Measurements from ENCODE around the gene ASB13.

The ASB13 gene

DNA sequence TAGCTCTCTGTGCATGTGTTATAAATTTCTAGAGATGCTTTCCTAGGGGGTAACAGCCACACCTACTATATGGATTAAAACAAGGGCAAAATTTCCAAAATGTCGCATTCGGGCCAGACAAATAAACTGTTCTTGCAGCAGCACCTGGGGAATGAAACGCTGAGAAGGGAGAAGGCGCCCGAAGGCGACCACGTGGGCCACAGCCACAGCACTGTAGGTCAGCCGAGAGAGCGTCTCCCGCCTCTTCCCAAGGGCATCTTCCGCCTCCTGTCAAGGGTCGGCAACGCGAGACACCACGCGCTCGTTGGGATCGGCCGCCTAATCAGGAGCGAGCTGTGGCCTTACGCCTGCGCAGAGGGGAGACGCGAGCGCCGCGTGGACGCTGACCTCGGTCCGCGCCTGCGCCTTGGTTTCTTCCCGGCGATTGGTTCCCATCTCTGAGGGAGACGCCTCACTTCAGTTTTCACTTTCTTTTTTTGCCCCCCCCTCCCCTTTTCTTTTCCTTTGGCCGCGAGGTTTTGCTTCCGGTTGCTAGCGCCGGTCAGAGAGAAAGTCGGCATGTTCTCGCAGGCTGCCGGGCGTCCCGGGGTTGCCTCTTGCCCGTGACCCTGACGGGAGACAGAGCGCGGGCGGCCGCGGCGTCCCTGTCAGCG lies 18.0 kb upstream of the ASB13 start, which contains the start of gene TASOR2:
TASOR2 (plus strand) TSS at position 521 of the 653 bp plus-strand sequence. CDS start 35,805 bp downstream, outside the sequence.
- in situ Hi-C loops (cut with MboI; ENCODE audit: low sequenced_read_pairs): no loop called here
- Histone ChIP-seq H3K9me3 (peaks cover 4% of the 10 kb centered on the region; the same call in 1 of the 2 replicates), H3K4me3 (peak within 1 kb of the TSS; percentile 76), H3K36me3 (replicated peaks) (no peaks in the 10 kb centered on the region), H3K27me3 (ENCODE audit: low read depth) (peaks cover 3% of the 10 kb centered on the region), H3K4me1 (peaks cover 15% of the 10 kb centered on the region)
- peak; percentile 97 to 98 for DNase-seq (ENCODE audit: low spot score in 2 of 2)

DNA sequence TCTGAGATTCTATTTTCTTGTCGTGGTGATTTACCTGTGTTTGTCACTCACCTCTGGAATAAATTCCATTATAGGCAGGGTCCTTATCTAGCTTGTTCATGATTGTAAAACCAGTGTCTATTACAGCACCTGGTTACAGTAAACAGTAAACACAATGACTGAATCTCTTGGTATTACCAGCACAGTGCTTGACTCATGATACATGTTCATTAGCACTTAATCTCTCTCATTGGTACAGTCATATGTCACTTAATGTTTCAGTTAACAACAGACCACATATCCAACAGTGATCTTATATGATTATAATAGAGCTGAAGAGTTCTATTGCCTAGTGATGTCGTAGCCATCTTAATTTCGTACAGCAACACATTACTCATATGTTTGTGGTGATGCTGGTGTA lies 16.7 kb upstream of the ASB13 start:
- Histone ChIP-seq H3K4me3 (no peak overlapping the region), H3K9me3 (peaks cover 4% of the 10 kb centered on the region; the same call in 1 of the 2 replicates), H3K4me1 (peaks cover 15% of the 10 kb centered on the region), H3K27me3 (ENCODE audit: low read depth) (peaks cover 3% of the 10 kb centered on the region), H3K36me3 (replicated peaks) (no peaks in the 10 kb centered on the region)
- in situ Hi-C loops (cut with MboI; ENCODE audit: low sequenced_read_pairs): no loop called here
- DNase-seq (ENCODE audit: low spot score in 2 of 2): no peak

DNA sequence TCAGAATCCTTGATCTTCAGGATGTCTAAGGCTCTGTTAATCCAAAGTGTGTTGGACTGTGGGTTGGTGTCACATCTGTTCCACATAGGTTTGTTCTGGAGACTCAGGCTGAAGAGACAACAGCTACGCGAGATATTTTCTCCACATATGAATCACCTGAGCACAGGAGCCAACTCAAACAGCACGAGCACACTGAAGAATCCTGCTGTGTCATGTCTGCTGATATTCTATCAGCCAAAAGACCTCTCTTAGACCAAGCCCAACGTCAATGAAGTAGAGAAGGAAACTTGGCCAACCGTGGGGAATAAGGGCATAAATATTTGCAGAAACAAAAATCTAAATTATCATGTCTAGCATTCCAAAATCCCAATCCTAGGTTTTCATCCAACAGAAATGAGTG lies 15.5 kb upstream of the ASB13 start:
- in situ Hi-C loops (cut with MboI; ENCODE audit: low sequenced_read_pairs): no loop called here

DNA sequence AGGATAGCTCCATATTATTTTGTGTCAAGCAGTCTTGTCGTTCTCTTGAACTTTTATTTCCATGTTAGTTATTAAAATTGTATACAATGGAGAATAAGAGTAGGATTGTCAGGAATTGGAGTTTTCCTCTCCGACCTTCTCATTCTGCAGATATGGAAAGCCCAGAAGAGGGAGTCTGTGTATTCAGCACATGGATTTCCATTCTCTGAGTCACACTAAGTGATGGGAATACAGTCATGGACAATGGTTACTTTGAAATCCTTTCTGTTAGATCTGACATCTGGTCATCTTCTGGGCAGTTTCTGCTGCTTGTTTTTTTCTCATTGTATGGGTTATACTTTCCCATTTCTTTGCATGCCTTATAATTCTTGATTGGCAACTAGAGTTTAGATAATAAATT lies 13.2 kb upstream of the ASB13 start:
- peaks cover 6% of the 10 kb centered on the region for H3K9me3 ChIP-seq
- H3K27me3 ChIP-seq (ENCODE audit: low read depth): peaks cover 3% of the 10 kb centered on the region
- H3K36me3 ChIP-seq (replicated peaks): no peaks in the 10 kb centered on the region
- in situ Hi-C loops (cut with MboI; ENCODE audit: low sequenced_read_pairs): no loop called here
- peaks cover 5% of the 10 kb centered on the region for H3K4me1 ChIP-seq
- DNase-seq (ENCODE audit: low spot score in 2 of 2): no peak
- no peak overlapping the region for H3K4me3 ChIP-seq

More for the DNA sequence above, 15.5 kb upstream of the ASB13 start:
- peaks cover 9% of the 10 kb centered on the region for H3K4me1 ChIP-seq
- H3K27me3 ChIP-seq (ENCODE audit: low read depth): peaks cover 3% of the 10 kb centered on the region
- H3K36me3 ChIP-seq (replicated peaks): no peaks in the 10 kb centered on the region
- DNase-seq (ENCODE audit: low spot score in 2 of 2): no peak
- H3K9me3 ChIP-seq: peaks cover 4% of the 10 kb centered on the region; the same call in 1 of the 2 replicates
- no peak overlapping the region for H3K4me3 ChIP-seq

DNA sequence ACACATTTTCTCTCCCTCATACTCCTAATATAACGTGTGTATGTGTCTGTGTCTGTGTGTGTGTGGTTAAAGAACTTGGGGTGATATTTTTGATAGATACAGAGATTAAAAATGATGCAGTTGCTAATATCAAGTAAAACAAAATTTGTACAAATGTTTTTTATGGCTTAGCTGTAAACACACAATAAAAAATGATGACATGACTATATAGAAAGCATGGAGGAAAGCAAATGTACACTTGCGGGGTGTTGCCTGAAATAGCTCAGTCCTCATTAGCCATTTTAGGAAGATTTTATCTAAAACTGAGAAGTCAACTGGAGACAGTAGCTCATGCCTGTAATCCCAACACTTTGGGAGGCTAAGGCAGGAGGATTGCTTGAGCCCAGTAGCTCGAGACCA lies 12.6 kb upstream of the ASB13 start:
- H3K27me3 ChIP-seq (ENCODE audit: low read depth): peaks cover 3% of the 10 kb centered on the region
- DNase-seq (ENCODE audit: low spot score in 2 of 2): no peak
- peaks cover under 1% of the 10 kb centered on the region for H3K4me1 ChIP-seq
- H3K4me3 ChIP-seq: no peak overlapping the region
- in situ Hi-C loops (cut with MboI; ENCODE audit: low sequenced_read_pairs): no loop called here
- H3K36me3 ChIP-seq (replicated peaks): no peaks in the 10 kb centered on the region
- peaks cover 8% of the 10 kb centered on the region for H3K9me3 ChIP-seq

DNA sequence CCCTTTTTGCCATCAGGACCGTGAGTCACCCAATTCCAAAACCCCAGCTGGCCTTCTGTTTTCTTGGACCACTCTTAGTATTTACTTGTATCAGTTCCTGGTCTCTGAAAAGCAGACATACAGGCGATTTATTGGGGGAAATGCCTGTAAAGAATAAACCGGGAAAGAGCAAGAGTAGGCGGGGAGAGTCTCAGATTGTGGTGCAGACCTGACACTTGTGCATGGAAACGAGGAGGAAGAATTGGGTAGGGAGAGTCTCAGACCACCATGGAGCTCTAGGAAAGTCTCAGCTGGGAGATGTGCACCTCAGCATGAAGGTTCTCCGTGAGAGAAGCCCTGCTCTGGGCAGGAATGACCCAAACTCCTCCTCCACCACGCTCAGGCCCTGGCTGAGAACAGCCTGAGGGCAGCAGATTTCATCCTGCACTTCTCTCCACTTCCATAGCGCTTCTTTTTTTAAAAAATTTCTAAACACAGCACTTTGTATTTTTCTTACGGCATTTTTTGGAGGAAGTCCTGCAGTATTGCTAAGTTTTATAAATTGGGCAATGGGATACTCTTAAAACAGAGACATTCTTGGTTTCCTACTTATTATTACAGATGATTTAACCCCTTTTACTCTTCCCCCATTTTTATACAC lies 12.1 kb upstream of the ASB13 start:
- Histone ChIP-seq H3K27me3 (ENCODE audit: low read depth) (peaks cover 3% of the 10 kb centered on the region), H3K4me1 (no peaks in the 10 kb centered on the region), H3K4me3 (no peak overlapping the region), H3K9me3 (peaks cover 7% of the 10 kb centered on the region; the same call in 1 of the 2 replicates), H3K36me3 (replicated peaks) (no peaks in the 10 kb centered on the region)
- in situ Hi-C loops (cut with MboI; ENCODE audit: low sequenced_read_pairs): no loop called here
- no peak for DNase-seq (ENCODE audit: low spot score in 2 of 2)

DNA sequence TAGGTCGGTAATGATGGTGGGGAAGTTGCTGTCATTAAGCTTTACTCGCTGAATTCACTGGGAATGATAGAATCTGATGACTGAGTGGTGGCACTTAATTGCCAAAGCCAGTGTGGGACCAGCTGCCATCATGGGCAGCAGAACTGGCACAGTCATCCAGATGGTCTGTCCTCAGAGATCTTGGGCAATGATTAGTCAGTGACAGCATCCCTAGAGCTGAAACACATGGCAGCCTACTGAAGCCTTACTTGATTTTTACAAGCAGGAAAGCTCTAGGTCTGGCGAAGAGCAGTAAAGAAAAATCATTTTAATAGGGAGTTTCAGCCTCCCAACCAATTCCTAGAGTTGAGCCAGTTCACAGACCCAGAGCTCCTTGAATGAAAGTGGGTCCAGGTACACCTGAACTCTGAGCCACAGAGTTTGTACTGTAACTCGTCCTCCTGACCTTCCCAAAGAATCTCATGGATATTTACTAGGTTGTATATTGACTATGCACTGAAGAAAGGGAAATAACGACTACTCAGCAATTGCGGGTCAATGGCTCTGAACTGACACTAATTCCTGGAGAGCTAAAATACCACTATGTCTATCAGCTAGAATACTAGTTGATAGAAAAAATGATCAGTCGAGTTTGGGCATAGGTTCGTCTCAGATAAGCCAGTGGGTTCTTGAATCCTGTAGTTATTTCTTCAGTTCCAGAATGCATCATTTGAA lies 4.4 kb upstream of the ASB13 start:
- Histone ChIP-seq H3K27me3 (ENCODE audit: low read depth) (no peaks in the 10 kb centered on the region), H3K4me3 (no peak overlapping the region), H3K9me3 (peaks cover 7% of the 10 kb centered on the region; the same call in 1 of the 2 replicates), H3K36me3 (replicated peaks) (no peaks in the 10 kb centered on the region), H3K4me1 (peaks cover 8% of the 10 kb centered on the region)
- in situ Hi-C loops (cut with MboI; ENCODE audit: low sequenced_read_pairs): no loop called here
- DNase-seq (ENCODE audit: low spot score in 2 of 2): no peak

DNA sequence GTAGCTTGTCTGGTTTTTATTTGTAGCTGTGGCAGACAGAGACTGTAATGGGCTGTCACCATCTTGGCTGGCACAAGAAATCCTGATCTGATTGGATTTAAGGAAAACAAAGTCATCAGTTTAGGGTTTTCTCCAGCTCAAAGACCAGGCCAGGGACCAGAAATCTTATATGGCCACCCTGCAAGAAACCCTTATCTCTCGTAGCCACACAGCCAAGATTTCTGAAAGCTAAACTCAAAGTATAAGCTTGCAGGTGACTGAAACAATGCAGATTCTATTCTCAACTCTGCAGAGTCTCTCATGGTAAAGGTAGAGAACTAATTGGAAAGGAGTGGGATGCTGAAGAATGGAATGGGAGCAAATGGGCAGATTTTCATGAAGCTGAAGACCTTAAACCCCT lies 3.2 kb upstream of the ASB13 start:
- in situ Hi-C loops (cut with MboI; ENCODE audit: low sequenced_read_pairs): no loop called here
- DNase-seq (ENCODE audit: low spot score in 2 of 2): no peak

DNA sequence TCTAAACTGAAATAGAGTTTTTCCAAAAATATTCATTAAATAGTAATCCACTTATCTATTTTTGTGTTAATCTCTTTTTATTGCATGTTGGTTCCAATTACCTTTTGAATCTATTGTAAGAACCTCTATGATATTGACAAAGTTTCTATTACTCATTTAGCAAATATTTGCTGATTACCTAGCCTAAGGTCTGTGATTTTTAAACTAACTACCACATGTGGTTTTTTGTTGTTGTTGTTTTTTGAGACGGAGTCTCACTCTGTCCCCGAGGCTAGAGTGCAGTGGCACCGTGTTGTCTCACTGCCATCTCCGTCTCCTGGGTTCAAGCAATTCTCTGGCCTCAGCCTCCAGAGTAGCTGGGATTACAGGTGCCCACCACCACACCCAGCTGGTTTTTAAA lies 2.0 kb upstream of the ASB13 start:
- DNase-seq (ENCODE audit: low spot score in 2 of 2): no peak
- Histone ChIP-seq H3K4me1 (peaks cover 20% of the 10 kb centered on the region), H3K4me3 (no peak overlapping the region), H3K9me3 (no peaks in the 10 kb centered on the region), H3K36me3 (replicated peaks) (no peaks in the 10 kb centered on the region), H3K27me3 (ENCODE audit: low read depth) (no peaks in the 10 kb centered on the region)
- in situ Hi-C loops (cut with MboI; ENCODE audit: low sequenced_read_pairs): no loop called here

More for the DNA sequence above, 3.2 kb upstream of the ASB13 start:
- peaks cover 15% of the 10 kb centered on the region for H3K4me1 ChIP-seq
- no peaks in the 10 kb centered on the region for H3K27me3 ChIP-seq (ENCODE audit: low read depth)
- H3K9me3 ChIP-seq: peaks cover 6% of the 10 kb centered on the region; the same call in 1 of the 2 replicates
- H3K4me3 ChIP-seq: no peak overlapping the region
- no peaks in the 10 kb centered on the region for H3K36me3 ChIP-seq (replicated peaks)

DNA sequence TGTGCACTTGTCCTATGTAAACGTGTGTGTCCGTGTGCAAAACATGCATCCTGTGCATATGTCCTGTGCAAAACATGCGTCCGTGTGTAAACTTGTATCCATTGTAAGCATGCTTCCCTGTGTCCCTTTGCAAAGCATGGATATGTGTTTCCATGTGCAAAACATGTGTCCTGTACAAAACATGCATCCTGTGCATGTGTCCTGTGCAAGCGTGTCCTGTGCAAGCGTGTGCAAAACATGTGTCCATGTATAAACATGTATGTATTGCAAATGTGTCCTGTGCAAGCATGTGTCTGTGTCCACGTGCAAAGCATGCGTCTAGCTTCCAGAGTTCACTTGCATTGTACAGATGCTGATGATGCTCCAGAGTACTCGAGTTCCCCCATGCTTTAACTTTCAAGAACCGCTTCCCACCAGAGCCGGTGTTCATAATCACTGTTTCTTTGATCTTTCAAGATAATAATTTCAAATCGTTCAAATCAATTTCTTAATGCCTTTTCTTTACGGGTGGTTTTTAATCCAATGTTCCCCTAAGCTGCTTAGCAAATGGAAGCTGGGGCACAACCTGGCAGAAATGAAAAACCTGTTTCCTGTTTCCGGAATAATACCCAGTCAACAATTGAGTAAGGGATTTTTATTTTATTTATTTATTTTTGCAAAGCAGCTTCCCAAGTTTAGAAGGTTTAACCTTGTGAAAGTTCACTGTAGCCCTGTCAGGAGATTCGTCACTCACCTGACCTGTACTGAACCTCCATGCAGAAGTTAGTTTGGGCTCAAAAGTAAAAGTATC lies 641 bp upstream of the ASB13 start:
- Histone ChIP-seq H3K9me3 (no peaks in the 10 kb centered on the region), H3K4me1 (peaks cover 22% of the 10 kb centered on the region), H3K4me3 (peak overlapping the region; percentile 72), H3K27me3 (ENCODE audit: low read depth) (no peaks in the 10 kb centered on the region), H3K36me3 (replicated peaks) (no peaks in the 10 kb centered on the region)
- in situ Hi-C loops (cut with MboI; ENCODE audit: low sequenced_read_pairs): no loop called here
- DNase-seq (ENCODE audit: low spot score in 2 of 2): no peak

DNA sequence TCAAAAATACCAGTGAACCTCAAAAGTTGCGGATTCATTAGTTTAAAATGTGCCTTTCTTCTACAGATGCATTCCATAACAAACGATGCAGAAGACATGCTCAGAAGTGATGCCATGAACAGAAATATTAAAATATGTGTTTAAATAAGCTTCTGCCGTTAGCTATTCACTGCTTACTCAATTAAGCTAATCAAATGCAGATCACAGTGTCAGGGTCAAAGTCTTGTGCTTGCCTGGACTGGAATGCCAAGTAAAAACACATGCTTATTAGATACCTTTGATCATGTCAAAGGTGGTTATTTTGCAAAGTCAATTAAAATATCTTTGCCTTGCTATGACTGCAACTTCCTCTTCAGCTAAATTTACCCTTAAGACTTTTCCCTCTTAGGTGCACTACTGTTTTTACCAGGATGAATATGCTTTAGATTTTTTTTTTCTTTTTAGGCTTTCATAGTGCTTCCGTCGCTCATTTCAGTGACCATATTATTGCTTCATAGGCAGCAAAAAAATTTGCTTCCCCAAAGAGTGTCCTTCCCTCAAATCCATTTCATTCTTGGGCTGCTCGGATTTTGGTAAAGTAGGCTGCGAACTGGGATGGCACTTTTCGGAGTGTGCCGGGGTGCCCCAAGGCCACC lies 905 bp downstream of the ASB13 start:
- DNase-seq (ENCODE audit: low spot score in 2 of 2): no peak
- no peaks in the 10 kb centered on the region for H3K9me3 ChIP-seq
- H3K4me3 ChIP-seq: peak overlapping the region; percentile 72
- H3K4me1 ChIP-seq: peaks cover 22% of the 10 kb centered on the region
- H3K36me3 ChIP-seq (replicated peaks): no peaks in the 10 kb centered on the region
- in situ Hi-C loops (cut with MboI; ENCODE audit: low sequenced_read_pairs): no loop called here
- no peaks in the 10 kb centered on the region for H3K27me3 ChIP-seq (ENCODE audit: low read depth)

DNA sequence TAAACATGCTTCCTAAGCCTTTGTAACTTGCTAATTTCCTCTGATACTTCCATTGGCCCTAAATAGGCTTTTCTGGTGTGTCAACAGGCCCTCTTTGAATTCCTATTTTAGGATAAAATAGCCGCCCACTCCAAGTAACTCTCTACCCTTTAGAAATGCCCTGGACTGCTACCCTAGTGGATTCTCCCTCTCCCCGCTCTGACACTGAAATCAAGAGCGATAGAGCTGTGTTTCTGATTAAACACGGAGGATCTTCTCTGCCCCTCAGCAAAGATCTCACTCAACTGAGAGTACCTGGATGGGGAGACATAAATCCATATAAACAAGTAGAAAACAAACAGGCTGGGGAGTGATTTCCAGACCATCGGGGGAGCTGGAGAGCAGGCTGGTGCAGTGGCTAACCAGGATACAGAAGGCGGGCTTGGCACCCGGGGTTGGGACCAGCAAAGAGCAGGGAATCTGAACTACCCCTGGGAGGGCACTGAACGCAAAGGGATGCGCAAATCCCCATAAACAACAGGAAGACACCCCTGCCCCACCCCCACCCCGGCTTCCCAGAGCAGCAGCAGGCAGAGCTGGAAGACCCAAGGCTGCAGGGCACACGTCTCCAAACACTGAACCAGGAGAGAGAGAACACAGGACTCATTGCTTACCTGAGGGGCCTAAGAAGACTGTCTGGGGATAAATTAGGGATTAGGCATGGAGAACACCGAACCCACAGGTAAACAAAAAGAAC lies 2.5 kb downstream of the ASB13 start:
- Histone ChIP-seq H3K36me3 (replicated peaks) (no peaks in the 10 kb centered on the region), H3K4me3 (no peak overlapping the region)

More for the DNA sequence above, 2.5 kb downstream of the ASB13 start:
- no peaks in the 10 kb centered on the region for H3K27me3 ChIP-seq (ENCODE audit: low read depth)
- in situ Hi-C loops (cut with MboI; ENCODE audit: low sequenced_read_pairs): no loop called here
- DNase-seq (ENCODE audit: low spot score in 2 of 2): peak; percentile 29 to 57
- H3K9me3 ChIP-seq: no peaks in the 10 kb centered on the region
- H3K4me1 ChIP-seq: peaks cover 22% of the 10 kb centered on the region

All from HAP-1 (cell line).